Measurements from ENCODE around the gene IFI35. TPM values are rescaled to one million over a fixed set of nuclear protein-coding genes. Genes with fewer than 3 reads are reported as not detected.
A peak's percentile ranks its signal among the peaks of the same experiment; 100 is the strongest.

Gene IFI35
- total and polyA plus RNA-seq, 9 of the 15 experiments (the other 6 are each of a cell fraction or from before 2014, with no cell fraction given) = 4.4 to 13.1 (median 10.2) TPM

DNA sequence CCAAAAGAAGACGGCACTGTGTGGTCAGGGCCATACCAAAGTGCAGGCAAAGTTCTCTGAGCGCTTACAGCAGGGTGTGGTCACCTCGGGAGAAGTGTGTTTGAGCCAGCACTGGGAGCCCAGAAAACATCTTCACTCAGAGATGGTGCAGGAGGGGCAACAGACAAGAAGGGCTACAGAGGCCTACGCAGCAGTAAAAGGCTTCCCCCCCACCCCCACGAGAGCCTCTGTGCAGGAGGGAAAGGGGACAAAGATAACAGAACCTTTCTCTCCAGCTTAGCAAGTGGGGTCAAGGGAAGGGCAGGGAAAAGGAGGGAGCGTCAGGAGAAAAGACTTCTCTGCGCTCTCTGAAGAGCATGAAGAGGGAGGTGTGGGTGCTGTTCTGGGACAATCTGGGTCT is 12.8 kb downstream of the IFI35 start:
- ATAC-seq (peak; percentile 35), DNase-seq (ENCODE audit: extremely low read depth in 1 of 4, low spot score in 3 of 4) (peak; percentile 37 to 80 (median 49)), FAIRE-seq (peak; percentile 49)
- peak overlapping the region; percentile 18; the same call in 1 of the 2 replicates for H2AFZ ChIP-seq (ENCODE audit: low read depth, low read length)
- peaks cover 40% of the 10 kb centered on the region for H3K79me2 ChIP-seq (ENCODE audit: control insufficient read depth, insufficient read depth, low read length)
- peaks cover 10% of the 10 kb centered on the region; the same call in 1 of the 2 replicates for H4K20me1 ChIP-seq (replicated peaks; ENCODE audit: control insufficient read depth, insufficient read depth, low read length)
- CTCF ChIA-PET (ENCODE audit: low intra/inter-chr PET ratio) = interaction anchor here (0.6 kb wide), 1 partner anchor 13 kb away, joined by 3 read pairs; the partner anchor contains the start of gene IFI35
- intact Hi-C loops (cut with micrococcal nuclease) = no loop called here
- no peaks in the 10 kb centered on the region for H3K9me3 ChIP-seq (replicated peaks; ENCODE audit: control insufficient read depth, insufficient read depth, low read depth, low read length)
- no peaks in the 10 kb centered on the region for H3K27me3 ChIP-seq (ENCODE audit: control insufficient read depth in 2 of 2, insufficient read depth in 2 of 2, low read length in 2 of 2)
- in situ Hi-C loops (cut with MboI) = loop anchor here (10.0 kb wide), 1 partner anchor 295 kb away; no protein-coding TSS in a partner anchor
- peaks cover 32 to 55% of the 10 kb centered on the region in 2 experiments for H3K4me1 ChIP-seq (replicated peaks in 1 of 2; ENCODE audit: control insufficient read depth in 2 of 2, insufficient read depth in 2 of 2, low read length in 2 of 2)
- H3K27ac ChIP-seq (ENCODE audit: extremely low read depth, low read depth, low read length) = peak overlapping the region; percentile 83
- POLR2A ChIA-PET = interaction anchor here (1.2 to 6.7 kb wide), 4 partner anchors 9 to 296 kb away, joined by 3 to 79 read pairs (median 4); no protein-coding TSS in a partner anchor
- no peak overlapping the region for H3K4me3 ChIP-seq
- peak overlapping the region; percentile 62 for H3K4me2 ChIP-seq (ENCODE audit: insufficient read depth, low read length)
- peak overlapping the region; percentile 66 to 86; a peak in 3 of 4 replicates for H3K9ac ChIP-seq (ENCODE audit: insufficient read depth in 1 of 2, low read depth in 2 of 2, low read length in 2 of 2)
- 6% methylated on average over 7 of the region's 7 CpGs for WGBS (ENCODE audit: insufficient coverage, low coverage, missing lambda C conversion rate)
- peaks cover 46% of the 10 kb centered on the region; the same call in 2 of the 3 replicates for H3K36me3 ChIP-seq (ENCODE audit: control insufficient read depth, insufficient read depth, low read length)
- H3K9me1 ChIP-seq (ENCODE audit: control insufficient read depth, insufficient read depth, low read length) = peaks cover 10% of the 10 kb centered on the region
- no TSS peak for BruUV-seq (replicated peaks)
- TF ChIP-seq CBX5 (IDR thresholded peaks at IDR 0.05; ENCODE audit: borderline replicate concordance, low read depth) = no peak
- TF ChIP-seq, protein P1, sequence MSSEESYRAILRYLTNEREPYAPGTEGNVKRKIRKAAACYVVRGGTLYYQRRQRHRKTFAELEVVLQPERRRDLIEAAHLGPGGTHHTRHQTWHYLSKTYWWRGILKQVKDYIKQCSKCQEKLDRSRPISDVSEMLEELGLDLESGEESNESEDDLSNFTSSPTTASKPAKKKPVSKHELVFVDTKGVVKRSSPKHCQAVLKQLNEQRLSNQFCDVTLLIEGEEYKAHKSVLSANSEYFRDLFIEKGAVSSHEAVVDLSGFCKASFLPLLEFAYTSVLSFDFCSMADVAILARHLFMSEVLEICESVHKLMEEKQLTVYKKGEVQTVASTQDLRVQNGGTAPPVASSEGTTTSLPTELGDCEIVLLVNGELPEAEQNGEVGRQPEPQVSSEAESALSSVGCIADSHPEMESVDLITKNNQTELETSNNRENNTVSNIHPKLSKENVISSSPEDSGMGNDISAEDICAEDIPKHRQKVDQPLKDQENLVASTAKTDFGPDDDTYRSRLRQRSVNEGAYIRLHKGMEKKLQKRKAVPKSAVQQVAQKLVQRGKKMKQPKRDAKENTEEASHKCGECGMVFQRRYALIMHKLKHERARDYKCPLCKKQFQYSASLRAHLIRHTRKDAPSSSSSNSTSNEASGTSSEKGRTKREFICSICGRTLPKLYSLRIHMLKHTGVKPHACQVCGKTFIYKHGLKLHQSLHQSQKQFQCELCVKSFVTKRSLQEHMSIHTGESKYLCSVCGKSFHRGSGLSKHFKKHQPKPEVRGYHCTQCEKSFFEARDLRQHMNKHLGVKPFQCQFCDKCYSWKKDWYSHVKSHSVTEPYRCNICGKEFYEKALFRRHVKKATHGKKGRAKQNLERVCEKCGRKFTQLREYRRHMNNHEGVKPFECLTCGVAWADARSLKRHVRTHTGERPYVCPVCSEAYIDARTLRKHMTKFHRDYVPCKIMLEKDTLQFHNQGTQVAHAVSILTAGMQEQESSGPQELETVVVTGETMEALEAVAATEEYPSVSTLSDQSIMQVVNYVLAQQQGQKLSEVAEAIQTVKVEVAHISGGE (CRISPR knock-in tag; IDR thresholded peaks at IDR 0.05) = 0 out of 6 replicates have a peak, but pooled peaks of 1 of the 3 experiments have one; percentile 24
- peak; percentile 24 for TF ChIP-seq TAF1 (IDR thresholded peaks at IDR 0.05; ENCODE audit: control insufficient read depth, extremely low read depth, insufficient read depth, low read length, severe bottlenecking)
- no peak for TF ChIP-seq ZNF311 (CRISPR knock-in tag; IDR thresholded peaks at IDR 0.05)
- peak; percentile 15; the same call in 1 of the 2 replicates for TF ChIP-seq EP300 (IDR thresholded peaks at IDR 0.05; ENCODE audit: low read length)
- TF ChIP-seq, protein P2, sequence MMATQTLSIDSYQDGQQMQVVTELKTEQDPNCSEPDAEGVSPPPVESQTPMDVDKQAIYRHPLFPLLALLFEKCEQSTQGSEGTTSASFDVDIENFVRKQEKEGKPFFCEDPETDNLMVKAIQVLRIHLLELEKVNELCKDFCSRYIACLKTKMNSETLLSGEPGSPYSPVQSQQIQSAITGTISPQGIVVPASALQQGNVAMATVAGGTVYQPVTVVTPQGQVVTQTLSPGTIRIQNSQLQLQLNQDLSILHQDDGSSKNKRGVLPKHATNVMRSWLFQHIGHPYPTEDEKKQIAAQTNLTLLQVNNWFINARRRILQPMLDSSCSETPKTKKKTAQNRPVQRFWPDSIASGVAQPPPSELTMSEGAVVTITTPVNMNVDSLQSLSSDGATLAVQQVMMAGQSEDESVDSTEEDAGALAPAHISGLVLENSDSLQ (IDR thresholded peaks at IDR 0.05) = no peak
- TF ChIP-seq HDAC1 (IDR thresholded peaks at IDR 0.05) = peak in 1 of 2 experiments; percentile 21; a peak in 1 of 4 replicates
- TF ChIP-seq ZFP36 (IDR thresholded peaks at IDR 0.05; ENCODE audit: low read depth, low read length, partially characterized antibody) = peak; percentile 49
- TF ChIP-seq SIN3A (IDR thresholded peaks at IDR 0.05; ENCODE audit: borderline replicate concordance in 2 of 2, control insufficient read depth in 1 of 2, low read depth in 2 of 2, low read length in 2 of 2) = 0 out of 4 replicates have a peak, but pooled peaks of 1 of the 2 experiments have one; percentile 44
- TF ChIP-seq RCOR1 (IDR thresholded peaks at IDR 0.05; ENCODE audit: borderline replicate concordance in 1 of 2, low read depth in 2 of 2, low read length in 2 of 2) = peak in 1 of 2 experiments; percentile 48; a peak in 2 of 4 replicates
- peak; percentile 17; the same call in 1 of the 2 replicates for TF ChIP-seq DPF2 (IDR thresholded peaks at IDR 0.05)
- peak; percentile 12; the same call in 1 of the 2 replicates for TF ChIP-seq ESRRA (IDR thresholded peaks at IDR 0.05; ENCODE audit: borderline replicate concordance, low read depth)
- TF ChIP-seq ZBTB2 (IDR thresholded peaks at IDR 0.05) = peak; percentile 30; the same call in 1 of the 2 replicates
- TF ChIP-seq NR2C2 (CRISPR knock-in tag; IDR thresholded peaks at IDR 0.05) = no peak
- TF ChIP-seq NR2C2 (tag; IDR thresholded peaks at IDR 0.05) = 0 out of 2 replicates have a peak, but pooled peaks have one; percentile 13
